NCI-H2227 treated with DMSO at 0.1 percent for 48 hours (cell line): Measurements from ENCODE around the gene KCTD10.
"Not testable (repeated sequence)": the region's sequence is repeated elsewhere in the genome, so short reads cannot be mapped to it uniquely, and the experiment has no call there.

Experiments
- DNase-seq: peaks from one replicate; lab custom pipeline; 2025; lab: John Stamatoyannopoulos, UW

The KCTD10 gene

GRCh38 chr12:109448272-109448671, 28.8 kb downstream of the KCTD10 start:
- no peak for DNase-seq

GRCh38 chr12:109447482-109447881, 29.6 kb downstream of the KCTD10 start:
- no peak for DNase-seq

GRCh38 chr12:109446869-109447268, 30.2 kb downstream of the KCTD10 start:
- DNase-seq: no peak

GRCh38 chr12:109445191-109445609, 31.9 kb downstream of the KCTD10 start:
- no peak for DNase-seq

GRCh38 chr12:109444259-109444658, 32.8 kb downstream of the KCTD10 start:
- DNase-seq: no peak

GRCh38 chr12:109443794-109444193, 33.3 kb downstream of the KCTD10 start:
- DNase-seq: no peak

- DNase-seq: peak; percentile 91
Observed at GRCh38 chr12:109440851-109441490, 36.1 kb downstream of the KCTD10 start.

GRCh38 chr12:109439951-109440350, 37.1 kb downstream of the KCTD10 start:
- DNase-seq: not testable (repeated sequence)

- no peak for DNase-seq
Observed at GRCh38 chr12:109439181-109439580, 37.9 kb downstream of the KCTD10 start.

GRCh38 chr12:109436188-109436560, 40.9 kb downstream of the KCTD10 start:
- DNase-seq: no peak

GRCh38 chr12:109435428-109436187, 41.5 kb downstream of the KCTD10 start:
- no peak for DNase-seq

GRCh38 chr12:109434582-109434981, 42.5 kb downstream of the KCTD10 start:
- DNase-seq: no peak

GRCh38 chr12:109433618-109434017, 43.5 kb downstream of the KCTD10 start:
- DNase-seq: no peak

GRCh38 chr12:109432842-109433304, 44.2 kb downstream of the KCTD10 start:
- peak; percentile 51 for DNase-seq

GRCh38 chr12:109432431-109432830, 44.7 kb downstream of the KCTD10 start:
- no peak for DNase-seq

- no peak for DNase-seq
Observed at GRCh38 chr12:109430244-109430643, 46.9 kb downstream of the KCTD10 start.

GRCh38 chr12:109428804-109429203, 48.3 kb downstream of the KCTD10 start:
- DNase-seq: not testable (repeated sequence)

- DNase-seq: peak; percentile 72
Observed at GRCh38 chr12:109428037-109428629, 49.0 kb downstream of the KCTD10 start.

- DNase-seq: no peak
Observed at GRCh38 chr12:109423392-109423791, 53.7 kb downstream of the KCTD10 start.

GRCh38 chr12:109422251-109422650, 54.8 kb downstream of the KCTD10 start:
- DNase-seq: no peak

GRCh38 chr12:109421355-109422087, 55.6 kb downstream of the KCTD10 start:
- no peak for DNase-seq

GRCh38 chr12:109418848-109419480, 58.1 kb downstream of the KCTD10 start:
- no peak for DNase-seq
